Kidney glomerular epithelial cell (primary cell): ENCODE results near the gene FOXN1.
A peak's percentile ranks its signal among the peaks of the same experiment; 100 is the strongest.

Source experiments
- DNase-seq: peaks from one replicate; lab custom pipeline; 2025; lab: John Stamatoyannopoulos, UW

The FOXN1 gene

DNA sequence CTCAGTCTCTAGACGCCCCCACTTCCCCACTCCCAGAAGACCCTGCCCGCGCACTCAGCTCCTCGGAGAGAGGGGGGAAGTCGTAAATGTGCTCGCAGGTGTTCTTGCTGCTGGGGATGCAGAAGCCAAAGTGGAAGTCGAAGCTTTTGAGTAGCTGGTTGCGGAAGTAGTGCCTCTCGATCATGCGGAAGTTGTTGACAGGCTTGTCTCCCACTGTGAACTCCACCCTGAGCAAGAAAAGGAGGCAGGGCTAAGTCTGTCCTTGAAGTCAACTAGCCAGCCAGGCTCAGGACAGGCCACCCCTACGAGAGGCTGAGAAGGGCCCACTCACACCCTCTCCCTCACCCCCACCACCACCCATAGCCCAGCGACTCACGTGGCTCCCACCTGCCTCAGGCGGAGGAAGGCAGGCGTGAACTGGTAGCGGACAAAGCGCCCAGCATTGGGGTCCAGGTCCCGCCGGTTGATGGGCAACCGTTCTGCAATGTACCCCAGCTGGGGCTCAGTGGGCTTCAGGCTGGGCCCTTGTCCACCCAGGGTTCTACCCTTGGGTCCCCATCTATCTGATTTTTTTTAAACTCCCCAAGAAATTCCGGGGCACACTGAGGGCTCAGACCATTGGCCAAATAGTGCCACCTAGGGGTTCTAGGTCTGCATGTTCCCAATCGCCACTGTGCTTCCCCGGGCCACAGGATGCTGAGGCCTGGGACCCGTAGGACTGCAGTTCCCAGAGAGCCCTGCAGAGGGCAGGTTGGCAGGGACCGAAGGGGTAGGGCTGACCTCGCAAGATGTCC is 41.7 kb downstream of the FOXN1 start:
- peak; percentile 43 for DNase-seq

DNA sequence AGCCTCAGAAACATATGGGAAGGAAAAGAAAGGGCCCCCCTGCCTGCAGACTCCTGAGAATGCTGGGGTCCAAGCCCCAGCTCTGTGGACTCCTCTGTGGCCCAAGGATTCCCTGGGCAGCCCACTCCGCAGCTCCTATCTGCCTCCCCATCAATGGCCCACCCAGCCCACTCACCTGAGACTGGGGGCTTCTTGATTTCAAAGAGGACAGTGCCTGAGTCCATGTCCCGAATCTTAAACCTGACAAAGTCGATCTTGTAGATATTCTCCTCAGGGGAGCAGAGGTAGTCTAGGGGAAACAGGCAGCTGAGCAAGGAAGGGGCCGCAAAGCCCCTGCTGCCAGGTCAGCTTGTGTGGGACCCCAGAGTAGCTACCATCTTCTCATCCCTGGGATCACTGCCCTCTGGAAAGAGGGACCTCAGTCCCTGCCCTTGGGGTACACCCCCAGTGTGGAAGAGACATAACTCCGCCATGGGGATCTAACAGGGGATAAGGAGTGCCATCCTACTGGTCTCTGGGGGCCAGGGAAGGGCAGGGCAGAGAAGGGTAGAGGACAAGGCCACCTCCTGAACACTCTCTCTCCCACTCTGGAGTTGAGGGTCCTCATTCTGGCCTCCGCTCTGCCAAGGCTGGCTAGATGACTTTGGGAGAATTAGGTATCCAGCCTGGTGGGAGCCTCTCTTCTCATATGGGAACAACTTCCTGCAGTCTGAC is 42.4 kb downstream of the FOXN1 start:
- DNase-seq = no peak

- DNase-seq = no peak
Observed at GRCh38 chr17:28549236-28550132, 43.3 kb downstream of the FOXN1 start.

DNA sequence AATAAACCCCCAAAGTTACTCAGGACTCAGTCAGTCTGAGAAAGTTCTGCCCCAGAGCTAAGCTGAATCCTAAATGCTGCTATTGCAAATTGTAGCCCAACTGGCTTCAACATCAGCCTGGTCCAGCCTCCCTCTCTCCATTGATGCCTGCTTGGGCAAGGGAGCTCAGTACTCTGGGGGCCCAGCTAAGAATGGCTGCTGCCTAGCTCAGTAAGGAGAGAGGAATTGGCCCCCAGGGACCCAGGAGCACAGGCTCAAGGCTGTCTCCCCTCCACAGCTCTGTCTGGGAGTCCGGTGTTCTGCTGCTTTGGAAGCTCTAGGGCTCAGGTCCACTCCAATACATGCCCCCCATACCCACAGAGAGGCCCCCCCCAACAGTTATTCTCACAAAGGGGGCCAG is 44.7 kb downstream of the FOXN1 start:
- no peak for DNase-seq

DNA sequence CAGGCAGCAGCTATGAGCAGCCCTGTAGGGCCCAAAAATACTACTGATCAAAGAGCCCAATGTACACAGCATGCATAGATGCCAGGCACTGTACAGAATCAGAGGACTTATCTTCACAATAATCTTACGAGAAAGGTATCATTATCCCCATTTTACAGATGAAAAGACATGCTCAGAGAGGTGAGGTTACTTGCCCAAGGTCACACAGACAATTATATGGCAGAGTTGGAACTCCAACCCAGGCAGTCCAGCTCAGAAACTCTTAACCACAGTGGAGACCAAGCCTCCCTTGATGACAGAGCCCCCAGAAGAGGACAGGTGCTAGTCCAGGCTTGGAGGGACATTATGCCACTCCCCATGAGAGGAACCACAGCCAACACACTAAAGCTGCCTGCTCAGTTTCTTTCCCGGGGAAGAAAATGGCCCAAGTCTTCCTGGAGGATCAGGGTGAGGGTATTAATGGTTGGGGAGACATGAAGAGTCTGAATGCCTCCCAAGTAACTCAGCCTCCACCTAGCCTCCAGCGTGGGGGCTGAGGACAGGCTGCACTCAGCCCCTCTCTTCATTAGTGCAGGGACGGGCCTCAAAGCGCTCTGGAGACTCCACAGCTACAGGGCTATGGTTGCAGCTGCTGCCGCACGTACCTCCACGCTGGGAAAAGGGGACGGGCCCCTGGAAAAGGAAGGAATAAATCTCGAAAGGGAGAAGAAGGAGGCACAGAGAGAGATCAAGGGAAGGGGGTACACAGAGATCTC is 45.5 kb downstream of the FOXN1 start:
- peak; percentile 14 for DNase-seq

DNA sequence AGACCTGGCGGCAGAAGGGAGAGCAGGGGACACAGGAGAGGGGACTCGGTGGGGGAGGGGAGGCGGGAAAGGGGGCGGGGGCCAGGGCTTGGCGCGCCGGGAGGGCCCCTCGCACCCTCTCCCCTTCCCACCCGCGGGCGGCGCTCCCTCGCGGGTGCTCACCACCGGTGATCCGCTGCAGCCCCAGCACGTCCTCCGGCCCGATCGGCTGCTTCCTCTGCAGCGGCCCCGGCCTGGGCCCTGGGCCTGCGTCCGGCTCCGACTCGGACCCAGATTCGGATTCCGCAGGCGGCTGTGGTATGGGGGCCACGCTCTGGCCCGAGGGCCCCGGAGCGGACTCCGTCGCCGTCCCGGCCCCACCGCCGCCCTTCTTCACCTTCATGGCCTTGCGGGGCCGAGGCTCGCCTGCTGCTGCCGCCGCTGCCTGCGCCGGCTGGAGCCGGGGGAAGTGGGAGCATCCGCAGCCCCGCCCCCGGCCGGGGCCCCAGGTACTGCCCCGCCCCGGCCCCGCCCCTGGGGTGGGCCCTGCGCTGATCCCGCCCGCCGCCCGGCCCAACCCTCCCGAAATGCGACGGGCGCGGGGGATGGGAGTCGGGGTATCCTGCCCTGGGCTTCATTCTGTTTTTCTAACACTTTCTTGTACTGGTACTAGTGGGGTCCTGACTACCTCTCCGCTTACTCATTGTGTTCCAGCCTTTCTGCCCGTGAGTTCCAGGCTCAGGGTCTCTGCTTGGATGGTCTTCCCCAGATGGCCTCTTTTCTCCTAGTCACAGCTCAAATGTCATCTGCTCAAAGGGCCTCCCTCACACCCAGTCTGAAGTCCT is 46.2 kb downstream of the FOXN1 start, which contains the start of gene UNC119:
Gene UNC119 (minus strand): TSS at position 449 of the 824 bp plus-strand sequence. CDS start 67 bp downstream, at position 382.
- DNase-seq = peak; percentile 45

- DNase-seq = no peak
Observed at GRCh38 chr17:28553000-28553505, 46.9 kb downstream of the FOXN1 start.

DNA sequence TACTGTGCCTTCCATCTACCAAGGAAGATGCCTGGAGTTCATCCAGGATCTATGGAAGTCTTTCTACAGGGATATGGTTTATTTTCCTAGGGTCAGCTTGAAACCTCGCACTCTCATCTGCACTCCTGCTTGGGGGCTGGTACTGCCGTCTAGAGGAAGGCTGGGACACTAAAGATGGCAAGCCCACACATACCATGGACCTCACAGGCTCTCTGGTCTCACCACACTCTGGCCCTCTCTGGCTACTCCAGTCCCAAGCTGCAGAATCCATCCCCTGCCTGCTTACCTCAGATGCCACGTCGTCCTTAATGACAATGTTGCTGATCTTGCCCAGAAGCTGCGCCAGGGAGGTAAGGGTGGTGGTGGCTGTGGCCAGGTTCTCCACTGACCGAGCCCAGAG is 48.4 kb downstream of the FOXN1 start:
- no peak for DNase-seq

DNA sequence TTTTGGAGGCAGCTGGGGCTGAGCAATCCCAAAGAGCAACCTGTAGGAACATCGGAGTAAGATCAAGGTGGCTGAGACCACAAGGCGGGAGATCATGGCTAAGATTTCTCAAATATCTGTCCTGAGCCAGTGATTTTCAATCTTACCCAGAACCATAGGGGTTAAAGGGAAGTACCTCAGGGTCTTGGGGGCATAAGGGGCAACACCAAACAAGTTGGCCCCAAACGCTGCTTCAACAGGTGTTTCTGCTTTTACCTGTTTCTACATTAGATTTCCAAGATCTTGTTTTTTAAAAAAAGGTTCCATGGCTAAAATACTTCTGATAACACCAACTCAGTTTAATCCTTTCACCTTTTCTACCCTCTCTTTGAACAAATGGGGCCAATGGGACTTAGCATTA is 48.9 kb downstream of the FOXN1 start:
- DNase-seq = no peak

DNA sequence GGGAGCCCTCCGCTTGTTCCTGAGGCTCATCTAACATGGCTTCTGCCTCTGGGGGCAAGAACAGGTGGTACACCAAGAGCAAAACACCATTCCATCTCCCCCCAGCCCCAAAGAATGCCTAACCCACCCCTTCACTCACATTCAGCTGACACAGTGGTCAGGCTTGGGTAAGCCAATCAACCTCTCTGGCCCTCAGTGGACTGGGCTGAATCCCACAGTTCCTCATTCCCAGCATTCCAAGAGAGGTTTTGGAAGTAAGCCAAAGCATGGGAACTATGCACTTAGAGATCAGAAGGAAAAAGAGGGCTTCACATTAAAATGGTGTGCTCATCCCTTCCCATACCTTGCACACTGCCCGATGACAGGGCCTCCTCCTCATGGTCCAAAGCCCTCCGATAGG is 57.3 kb downstream of the FOXN1 start:
- DNase-seq = peak; percentile 88

GRCh38 chr17:28567604-28568003 is 61.5 kb downstream of the FOXN1 start:
- no peak for DNase-seq

DNA sequence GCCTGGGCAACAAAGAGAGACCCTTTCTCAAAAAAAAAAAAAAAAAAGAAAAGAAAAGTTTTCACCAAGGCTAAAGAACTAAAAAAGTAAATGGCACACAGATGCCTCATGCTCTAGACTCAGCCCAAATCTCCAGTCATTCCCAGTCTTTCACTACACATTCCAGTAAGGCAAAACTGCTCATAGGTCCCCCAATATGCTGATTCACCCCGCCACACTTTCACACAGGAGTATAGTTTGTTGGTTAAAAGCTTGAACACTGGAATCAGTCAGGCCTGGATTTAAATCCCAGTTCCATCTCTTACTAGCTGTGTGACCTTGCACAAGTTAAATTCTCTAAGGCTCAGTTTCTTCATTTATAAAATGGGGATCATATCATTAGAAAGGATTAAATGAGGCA is 63.3 kb downstream of the FOXN1 start:
- no peak for DNase-seq

DNA sequence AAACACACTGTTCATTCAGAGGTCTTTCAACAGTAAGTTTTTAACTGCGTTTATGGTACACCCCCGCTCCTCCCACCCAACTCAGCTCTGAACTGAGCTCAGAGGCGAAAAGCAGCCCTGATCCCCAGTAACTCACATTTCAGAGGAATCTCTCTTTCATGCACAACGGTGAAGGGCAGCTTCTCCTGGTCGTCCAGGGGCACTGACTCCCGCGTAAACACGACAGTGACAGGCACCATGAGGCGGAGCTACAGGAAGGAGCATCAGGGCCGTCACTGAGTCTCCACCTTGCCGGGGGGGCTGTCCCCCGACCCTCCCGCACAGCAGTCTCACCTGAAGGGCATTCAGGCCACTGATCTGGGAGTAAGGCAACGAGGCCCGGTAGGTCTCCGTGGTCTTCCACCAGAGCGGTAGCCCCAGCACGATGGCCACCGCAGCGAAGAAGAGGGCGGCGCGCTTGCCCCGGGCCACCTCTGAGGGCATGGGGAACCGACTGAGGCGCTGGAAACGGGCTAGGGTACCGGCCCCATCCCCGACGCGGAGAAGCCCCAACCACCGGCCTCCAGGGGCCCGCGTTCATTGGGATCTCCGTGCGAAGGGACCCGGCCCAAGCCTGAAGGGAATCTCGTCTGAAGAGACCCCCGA is 64.7 kb downstream of the FOXN1 start:
- no peak for DNase-seq

DNA sequence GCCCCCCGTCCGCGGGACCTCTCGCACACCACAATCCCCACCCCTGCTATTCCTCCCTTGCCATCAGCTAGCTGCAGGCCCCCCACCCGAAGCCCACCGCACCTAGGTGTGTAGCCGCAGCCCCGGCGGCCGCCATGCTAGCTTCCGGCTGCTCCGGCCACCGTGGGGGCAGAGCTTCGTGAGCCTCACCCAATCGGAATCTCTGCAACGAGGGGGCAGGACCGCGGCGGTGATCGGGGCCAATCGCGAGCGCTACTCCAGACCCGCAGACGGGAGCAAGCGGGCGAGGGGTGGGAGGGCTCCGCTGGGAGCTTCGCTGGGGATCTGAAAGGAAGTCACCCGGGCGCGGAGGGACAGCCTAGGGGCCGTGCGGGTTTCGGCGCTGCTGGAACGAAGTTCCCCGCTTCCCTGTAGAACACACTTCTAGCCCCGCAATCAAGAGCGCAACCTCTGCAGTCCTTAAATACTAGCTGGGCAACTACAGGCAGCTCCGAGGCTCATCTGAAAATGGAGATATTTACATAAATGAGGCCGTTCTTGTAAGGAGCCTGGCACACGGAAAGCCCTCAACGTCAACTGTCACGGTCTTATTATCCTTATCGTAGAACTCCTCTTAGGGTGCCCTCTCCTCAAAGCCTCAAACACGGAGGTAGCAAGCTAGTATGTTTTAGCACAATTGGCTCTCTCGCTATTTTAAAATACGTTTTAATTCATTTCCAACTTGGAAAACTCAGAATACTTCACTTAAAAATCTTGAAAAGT is 65.4 kb downstream of the FOXN1 start, which contains the start of gene PIGS:
Gene PIGS (minus strand): TSS at position 164 of the 762 bp plus-strand sequence. CDS start 28 bp downstream, at position 136.
- DNase-seq = peak; percentile 85

DNA sequence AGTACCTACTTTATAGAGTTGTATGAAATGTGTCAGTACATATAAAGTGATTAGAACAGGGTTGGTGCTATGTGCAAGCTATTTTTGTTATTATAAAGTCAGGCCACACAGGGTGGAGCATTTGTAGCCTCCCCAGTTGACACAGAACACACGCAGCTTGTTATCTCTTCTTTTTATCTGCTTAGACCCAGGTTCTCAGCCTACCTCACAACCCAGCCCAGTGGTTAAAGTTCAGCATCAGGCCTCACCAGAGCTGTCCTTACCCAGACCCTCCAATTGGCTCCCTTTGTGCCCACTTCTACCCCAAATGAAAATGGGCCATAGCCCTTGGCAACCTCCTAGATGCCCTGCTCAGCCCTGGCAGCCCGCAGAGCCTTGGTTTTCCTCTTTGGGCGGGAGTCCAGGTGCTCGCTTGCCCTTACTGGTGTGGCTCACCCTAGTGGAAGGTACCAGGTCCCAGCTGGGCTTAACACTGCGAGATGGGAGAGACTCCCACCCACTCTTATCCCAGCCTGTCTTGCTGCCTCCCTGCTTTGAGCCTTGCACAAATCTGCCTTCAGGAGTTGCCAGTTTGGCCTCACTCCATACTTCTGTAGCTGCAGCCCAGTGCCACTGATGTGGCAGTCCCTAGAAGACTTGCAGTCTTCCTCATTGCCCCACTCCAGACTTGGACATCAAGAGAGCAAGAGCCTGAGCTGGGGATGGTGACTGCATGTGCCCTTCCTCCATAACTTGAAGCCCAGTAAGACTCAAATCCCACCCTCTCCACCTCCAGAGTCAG is 66.3 kb downstream of the FOXN1 start:
- DNase-seq = no peak

DNA sequence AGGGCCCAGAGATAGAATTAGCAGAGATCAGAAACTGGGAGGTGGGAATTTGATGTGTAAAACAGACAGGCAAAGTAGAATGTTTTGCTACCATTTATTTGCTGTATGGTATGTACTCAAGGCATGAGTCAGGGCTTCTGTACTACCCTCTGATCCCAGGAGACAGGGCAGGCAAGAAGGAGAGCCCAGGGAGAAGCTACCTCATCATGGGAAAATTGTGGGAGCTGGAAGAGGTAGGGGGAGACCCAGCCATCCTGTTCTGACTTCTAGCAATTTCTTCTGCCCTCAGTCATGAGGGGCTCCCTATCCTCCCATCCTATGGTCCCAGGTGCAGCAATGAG is 66.9 kb downstream of the FOXN1 start:
- DNase-seq = no peak

DNA sequence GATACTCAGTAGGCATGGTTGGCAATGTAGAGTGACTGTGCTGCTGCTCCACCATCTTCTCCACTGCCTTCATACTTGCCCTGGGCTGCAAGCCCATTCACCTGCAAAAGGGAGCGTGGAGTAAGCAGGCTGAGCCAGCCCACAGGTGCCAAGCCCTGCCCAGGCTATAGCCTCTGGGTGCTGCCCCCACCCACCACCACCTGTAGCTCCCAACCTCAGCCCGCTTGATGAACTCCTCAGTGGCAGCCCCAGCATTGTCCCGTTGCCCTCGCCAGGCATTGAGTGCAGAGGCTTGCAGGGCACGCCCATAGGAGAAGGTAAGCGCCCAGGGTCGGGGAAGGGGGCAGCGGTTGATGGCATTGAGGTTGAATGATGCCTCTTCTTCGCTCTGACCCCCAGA is 67.4 kb downstream of the FOXN1 start:
- DNase-seq = no peak

- DNase-seq = no peak
Observed at GRCh38 chr17:28573966-28574480, 67.9 kb downstream of the FOXN1 start.
